H1 (cell line): ENCODE data around the gene RIN3. TPM values are rescaled to one million over a fixed set of nuclear protein-coding genes. Genes with fewer than 3 reads are reported as not detected.

ENCODE experiments used
- CHD2 ChIP-seq: IDR thresholded peaks from 2 replicates; pipeline ENCODE4 v1.6.1; 2012; ENCODE audit warnings: low read length, improper control_type of control experiment
- FOSL1 ChIP-seq: IDR thresholded peaks from 2 replicates; pipeline ENCODE4 v1.6.1; 2011; ENCODE audit warnings: mild to moderate bottlenecking, low read depth, low read length, moderate library complexity; ENCODE audit not compliant: insufficient read depth
- HDAC2 ChIP-seq, 2 experiments: fragments of 300-600 bp in 1 of 2; sonication (generic) in 1 of 2; IDR thresholded peaks; 2 replicates each; pipeline ENCODE4 v1.6.1; 2011 to 2012; ENCODE audit warnings: low read depth in 2 of 2, low read length in 2 of 2, mild to moderate bottlenecking in 2 of 2, moderate library complexity in 2 of 2, borderline replicate concordance in 1 of 2, inconsistent platforms in 1 of 2
- RXRA ChIP-seq: IDR thresholded peaks from 2 replicates; pipeline ENCODE4 v1.6.1; 2011; ENCODE audit warnings: low read depth, mild to moderate bottlenecking, low read length, moderate library complexity; ENCODE audit not compliant: insufficient read depth
- SAP30 ChIP-seq: fragments of 300-600 bp; sonication (generic); IDR thresholded peaks from 2 replicates; pipeline ENCODE4 v1.7.1; 2012; ENCODE audit warnings: low read length, moderate library complexity, mild to moderate bottlenecking, inconsistent platforms; ENCODE audit not compliant: insufficient read depth, insufficient replicate concordance
- SIRT6 ChIP-seq: IDR thresholded peaks from one replicate; pipeline ENCODE4 v1.7.1; 2012; ENCODE audit warnings: low read length, inconsistent platforms
- SP2 ChIP-seq: IDR thresholded peaks from 2 replicates; pipeline ENCODE4 v1.6.1; 2012; ENCODE audit warnings: mild to moderate bottlenecking, low read length, inconsistent platforms
- polyA plus RNA-seq, 7 experiments: library from polyadenylated mRNA; depleted of rRNA in 3 of 7; stranded (reverse) in 5 of 7; unstranded in 2 of 7; fragments of >200 nt in 5 of 7; fragments of 200-250 nt in 2 of 7; gene quantifications; 1 replicate in 5 of 7; 2 replicates in 1 of 7; 4 replicates in 1 of 7; pipeline versions ENCODE4 v1.2.1 to v1.2.3, GENCODE V29; 2011 to 2013; ENCODE audit warnings: missing spikeins in 2 of 7, mixed read lengths in 2 of 7
- total RNA-seq: library from RNA; stranded (reverse); fragmentation: NEBNext Ultra II Directional; extraction: Animal tissue kit (Norgen Biotek cat#: 25700); gene quantifications from 2 replicates; pipeline ENCODE4 v1.2.1, GENCODE V29; 2021

RIN3 gene
- total and polyA plus RNA-seq, 2 of the 8 experiments (the other 6 are each of a cell fraction or from before 2014, with no cell fraction given) = 0.59 to 1.5 TPM

DNA sequence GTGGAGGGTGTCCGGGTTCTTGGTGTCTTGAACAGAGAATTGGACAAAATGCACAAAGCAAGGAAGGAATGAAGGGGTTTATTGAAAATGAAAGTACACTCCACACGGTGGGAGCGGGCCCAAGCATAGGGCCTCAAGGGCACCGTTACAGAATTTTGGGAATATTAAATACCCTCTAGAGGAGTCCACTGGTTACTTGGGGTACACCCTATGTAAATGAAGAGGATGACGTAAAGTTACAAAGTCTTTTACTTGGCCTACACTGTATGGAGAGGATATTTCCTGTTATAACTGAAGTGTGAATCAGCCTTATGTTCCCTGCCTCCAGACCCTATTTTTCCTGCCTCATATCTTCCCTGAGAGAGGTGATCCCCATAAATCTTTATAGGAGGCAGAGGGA is 102.6 kb downstream of the RIN3 start (continued):
- no peak for TF ChIP-seq RXRA
- TF ChIP-seq CHD2 = no peak
- no peak for TF ChIP-seq SAP30
- no peak for TF ChIP-seq SIRT6
- TF ChIP-seq SP2 = no peak
- no peak for TF ChIP-seq FOSL1
- no peak for TF ChIP-seq HDAC2 (IDR thresholded peaks at IDR 0.05; ENCODE audit: borderline replicate concordance in 1 of 2, low read depth in 2 of 2, low read length in 2 of 2)
- TF ChIP-seq, all 59 proteins: peak for 0
